T-helper 9 cell (primary cell): Measurements from ENCODE around the gene PRRT1B.

ENCODE experiments used
- DNase-seq: peaks from one replicate; pipeline ENCODE4 v3.0.0-alpha.2; 2020

PRRT1B gene

DNA sequence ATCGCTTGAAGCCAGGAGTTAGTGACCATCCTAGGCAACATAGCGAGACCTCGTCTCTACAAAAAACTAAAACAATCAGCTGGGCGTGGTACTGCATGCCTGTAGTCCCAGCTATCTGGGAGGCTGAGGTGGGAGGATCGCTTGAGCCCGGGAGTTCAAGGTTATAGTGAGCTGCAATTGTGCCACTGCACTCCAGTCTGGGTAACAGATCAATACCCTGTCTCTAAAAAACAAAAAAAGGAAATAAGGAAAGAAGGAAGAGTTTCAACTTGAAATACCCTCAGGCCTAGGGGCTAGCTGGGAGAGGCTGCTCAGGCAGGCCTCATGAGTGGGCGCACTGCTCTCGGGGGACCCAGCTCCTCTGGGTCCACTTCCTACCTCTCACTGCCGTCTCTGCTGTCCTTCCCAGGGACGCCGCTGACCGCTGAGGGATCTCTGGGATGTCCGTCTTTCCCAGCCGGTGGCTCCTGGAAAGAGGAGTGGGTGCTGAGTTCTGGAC, 56.4 kb downstream of the PRRT1B start:
- no peak for DNase-seq

DNA sequence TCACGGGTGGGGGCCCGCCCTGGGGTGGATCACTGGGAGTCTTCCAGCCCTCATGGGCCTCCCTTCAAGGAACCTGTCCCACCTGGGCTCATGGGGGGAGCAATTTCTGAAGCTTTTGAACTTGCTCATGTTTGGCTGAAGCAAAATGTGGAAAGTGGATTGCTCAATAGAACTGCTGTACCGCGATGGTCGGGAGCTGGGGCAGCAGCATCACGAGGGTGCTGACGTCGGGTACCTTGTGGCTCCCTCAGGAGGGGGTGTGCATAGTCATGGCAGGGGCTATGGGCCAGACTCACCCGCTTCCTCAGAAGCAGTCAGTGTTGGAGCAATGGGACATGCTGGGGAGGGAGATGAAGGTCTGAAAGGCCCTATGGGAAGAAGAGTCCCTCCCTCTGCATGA, 57.9 kb downstream of the PRRT1B start:
- DNase-seq = no peak

DNA sequence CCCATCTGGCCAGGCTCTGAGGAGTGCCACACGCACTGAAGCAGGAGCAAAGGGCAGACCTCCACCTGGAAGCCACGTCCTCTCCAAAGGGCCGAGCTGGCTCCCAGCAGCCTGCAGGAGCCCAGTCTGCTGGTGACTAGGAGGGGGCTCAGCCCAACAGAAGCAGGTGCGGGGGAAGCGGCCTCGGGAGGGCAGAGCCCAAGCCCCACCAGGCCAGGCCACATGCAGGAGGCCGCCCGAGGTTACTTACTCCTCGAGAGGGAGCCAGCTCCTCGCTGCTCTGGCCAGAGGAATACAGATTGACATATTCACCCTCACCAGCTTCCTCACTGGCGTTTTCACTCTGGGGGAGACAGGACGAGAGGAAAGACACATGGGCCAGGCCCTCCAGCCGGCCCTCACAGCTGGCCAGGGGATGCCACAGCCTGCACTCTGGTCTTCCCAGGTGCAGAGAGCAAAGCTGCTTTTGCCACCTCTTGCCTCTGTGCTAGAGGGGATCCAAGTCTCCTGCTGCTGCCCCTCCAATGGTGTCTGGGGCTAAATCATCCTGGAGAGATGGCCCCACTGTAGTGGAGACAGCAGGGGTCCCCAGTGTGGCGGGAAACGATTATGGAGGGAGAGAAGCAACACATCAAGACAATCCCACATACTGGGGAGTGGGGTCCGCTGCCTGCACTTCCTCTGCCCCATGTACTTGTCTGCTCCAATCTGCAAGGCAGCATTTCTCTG, 58.6 kb downstream of the PRRT1B start:
- DNase-seq = no peak

DNA sequence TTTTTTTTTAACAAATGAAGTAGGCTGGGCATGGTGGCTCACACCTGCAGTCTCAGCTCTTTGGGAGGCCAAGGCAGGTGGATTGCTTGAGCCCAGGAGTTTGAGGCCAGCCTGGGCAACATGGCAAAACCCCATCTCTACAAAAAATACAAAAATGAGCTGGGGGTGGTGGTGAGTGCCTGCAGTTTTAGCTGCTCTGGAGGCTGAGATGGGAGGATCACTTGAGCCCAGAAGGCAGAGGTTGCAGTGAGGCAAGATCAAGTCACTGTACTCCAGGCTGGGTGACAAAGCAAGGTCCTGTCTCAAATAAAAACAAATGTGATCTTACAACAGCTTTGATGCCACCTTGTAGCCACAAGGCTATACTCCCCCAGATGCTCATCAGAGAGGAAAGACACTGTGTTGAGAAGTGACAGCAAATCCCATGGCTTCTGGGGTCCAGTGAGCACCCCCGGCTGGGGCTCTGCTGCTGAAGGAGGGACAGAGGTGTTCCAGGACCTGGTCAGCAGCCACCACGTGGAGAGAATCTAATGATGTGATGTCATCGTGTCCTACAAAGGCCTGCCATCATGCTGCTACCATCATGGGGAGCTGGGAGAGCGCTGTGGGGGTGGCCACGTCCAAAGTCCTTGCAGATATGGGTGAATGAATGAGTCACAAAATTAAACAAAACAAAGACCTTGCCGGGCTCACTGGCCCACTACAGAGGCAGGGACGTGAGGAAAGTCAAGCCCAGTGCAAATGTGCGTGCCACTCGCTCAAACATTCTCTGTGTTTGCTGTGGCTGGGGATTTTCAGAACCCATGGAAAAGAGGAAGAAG, 60.7 kb downstream of the PRRT1B start:
- DNase-seq = no peak

DNA sequence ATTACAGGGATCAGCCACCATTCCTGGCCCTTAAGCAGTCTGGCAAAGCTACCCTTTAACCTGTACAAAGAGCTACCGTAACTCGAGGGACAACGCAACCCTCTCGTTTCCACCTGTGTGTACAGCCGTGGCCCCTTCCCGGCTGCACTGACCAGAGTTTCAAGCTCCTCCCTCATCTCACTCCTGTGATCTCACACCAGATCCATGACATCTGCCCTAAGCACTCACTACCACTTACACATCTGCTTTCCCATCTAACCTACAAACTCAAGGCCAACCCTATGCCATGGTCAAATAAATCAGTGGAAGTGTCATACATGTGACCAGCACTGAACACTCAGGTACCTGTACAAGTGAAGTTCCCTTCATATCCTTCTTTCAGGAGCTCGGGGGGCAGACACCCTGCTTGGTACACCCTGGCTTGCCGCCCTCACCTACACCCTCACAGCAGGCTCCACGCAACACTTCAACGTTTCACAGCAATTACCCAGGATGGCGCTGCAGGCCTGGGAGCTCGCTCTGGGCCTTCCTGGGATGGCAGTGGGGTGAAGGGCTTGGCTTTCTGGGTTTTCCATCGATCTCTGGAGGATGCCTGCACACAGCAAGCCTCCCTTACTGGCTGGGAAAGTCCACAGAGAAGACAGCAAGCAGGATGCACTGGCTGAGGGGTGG, 61.7 kb downstream of the PRRT1B start:
- DNase-seq = no peak

DNA sequence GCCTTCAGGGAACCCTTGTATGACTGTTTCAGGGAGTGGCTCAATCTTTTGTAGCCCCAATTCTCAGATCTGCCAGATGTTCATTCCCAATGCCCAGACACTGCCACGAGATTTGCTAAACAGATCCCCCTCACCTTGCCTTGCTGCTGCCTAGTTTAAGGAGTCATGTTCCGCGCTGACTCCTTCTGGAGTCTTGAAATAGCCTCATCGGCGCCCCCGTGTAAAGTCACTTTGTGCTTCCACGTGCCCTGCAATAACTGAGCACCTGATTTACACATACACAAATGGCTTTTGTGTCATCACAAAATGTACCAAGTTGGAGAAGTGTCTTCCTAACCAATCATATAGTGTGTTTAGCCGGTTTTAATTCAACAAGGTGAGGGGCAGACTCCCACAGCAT, 62.3 kb downstream of the PRRT1B start:
- no peak for DNase-seq

DNA sequence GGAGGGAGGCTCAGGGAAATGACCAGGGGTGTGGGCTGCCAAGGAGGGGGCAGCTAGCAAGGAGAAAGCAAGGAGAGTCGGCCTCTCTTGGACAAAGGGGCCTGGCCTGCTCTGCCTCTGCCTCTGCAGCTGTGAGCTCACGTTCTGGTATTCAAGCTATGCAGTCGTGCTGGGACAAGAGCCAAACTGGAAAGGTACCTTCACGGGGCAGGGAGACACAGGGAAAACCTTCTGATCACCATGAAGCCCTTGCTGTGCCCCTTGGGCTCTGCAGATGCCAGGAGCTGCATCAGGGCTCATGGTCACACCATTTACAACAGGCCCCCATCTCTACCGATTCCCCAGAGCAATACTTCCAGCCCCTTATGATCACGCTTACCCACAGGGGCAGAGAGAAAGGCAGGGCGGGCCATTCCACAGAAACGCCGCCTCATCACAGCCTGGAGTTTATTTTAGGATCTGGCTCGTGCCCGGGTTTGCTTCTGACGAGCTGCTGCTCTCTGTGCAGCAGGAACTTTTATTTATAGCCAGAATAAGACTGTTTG, 63.2 kb downstream of the PRRT1B start:
- DNase-seq = no peak
